HCT116 (cell line): ENCODE measurements around the gene METTL25B. TPM values are rescaled to one million over a fixed set of nuclear protein-coding genes. Genes with fewer than 3 reads are reported as not detected.

Source experiments
- ATAC-seq: fragments of 200-7000 bp; cut with Tn5 transposase; 2 replicates; pipeline ENCODE4 v1.9.1; 2020; ENCODE audit warnings: mild to moderate bottlenecking, moderate library complexity
- BruUV-seq: library from RNA; stranded (reverse); fragments of 400-500 nt; replicated peaks from 2 replicates; lab custom pipeline; 2021; lab: Mats Ljungman, UMichigan
- CTCF ChIA-PET: fragments of 300-600 bp; sonication (Branson Sonifier 250); formaldehyde crosslinking; loops from one replicate; lab custom pipeline; 2021; ENCODE audit warnings: antibody characterized with exemption; lab: Charles Lee
- POLR2A ChIA-PET: fragments of 300-600, 350-600 bp; sonication (Branson Sonifier 250); formaldehyde crosslinking; loops from one replicate; lab custom pipeline; 2021; ENCODE audit warnings: antibody characterized with exemption; lab: Charles Lee
- RAD21 ChIA-PET, 2 experiments: fragments of 300-600 bp; sonication (Branson Sonifier 250); formaldehyde crosslinking; loops; one replicate each; lab custom pipeline; 2023; ENCODE audit warnings: low total read pairs in 2 of 2; ENCODE audit not compliant: uncharacterized antibody in 2 of 2, unreplicated experiment in 2 of 2, low non-redundant PET in 1 of 2; lab: Charles Lee
- DNase-seq: peaks from one replicate; pipeline ENCODE4 v3.0.0-alpha.2; 2010; ENCODE audit warnings: low read depth, low spot score
- H2AFZ ChIP-seq: fragments of 200-600 bp; shearing (Covaris generic), sonication (generic); 2 replicates; pipeline ENCODE4 v1.6.1; 2017; ENCODE audit warnings: low read depth, mixed run types, mixed read lengths, antibody characterized with exemption, low read length; ENCODE audit not compliant: poor library complexity, severe bottlenecking
- H3K27ac ChIP-seq: 2 replicates; pipeline ENCODE4 v1.5.1; 2012; ENCODE audit warnings: low read depth, low read length
- H3K27me3 ChIP-seq: fragments of 200-600 bp; sonication (generic); 2 replicates; pipeline ENCODE4 v1.6.1; 2016; ENCODE audit warnings: mixed run types, low read length, mixed read lengths; ENCODE audit not compliant: insufficient read depth
- H3K36me3 ChIP-seq, 2 experiments: fragments of 200-500 bp in 1 of 2; fragments of 200-600 bp in 1 of 2; sonication (Bioruptor generic) in 1 of 2; sonication (generic) in 1 of 2; 2 replicates each; pipeline versions ENCODE4 v1.5.1 to v1.6.1; 2014 to 2016; ENCODE audit warnings: low read length in 2 of 2, inconsistent platforms in 1 of 2, mixed read lengths in 1 of 2, mixed run types in 1 of 2; ENCODE audit not compliant: insufficient read depth in 2 of 2, control insufficient read depth in 1 of 2
- H3K4me1 ChIP-seq, 2 experiments: fragments of 200-600 bp in 1 of 2; sonication (generic) in 1 of 2; 2 replicates each; pipeline versions ENCODE4 v1.5.1 to v1.6.1; 2012 to 2017; ENCODE audit warnings: low read length in 2 of 2, inconsistent platforms in 1 of 2, mild to moderate bottlenecking in 1 of 2, mixed read lengths in 1 of 2, mixed run types in 1 of 2, moderate library complexity in 1 of 2; ENCODE audit not compliant: insufficient read depth in 2 of 2, control insufficient read depth in 1 of 2
- H3K4me2 ChIP-seq: fragments of 200-600 bp; sonication (generic); 2 replicates; pipeline ENCODE4 v1.6.1; 2017; ENCODE audit warnings: mixed run types, low read length, mixed read lengths
- H3K4me3 ChIP-seq, 2 experiments: fragments of 200-600 bp in 1 of 2; sonication (generic) in 1 of 2; replicated peaks in 1 of 2; 2 replicates each; pipeline ENCODE4 v1.5.1; 2011 to 2016; ENCODE audit warnings: low read length in 2 of 2, control low read depth in 1 of 2, low read depth in 1 of 2, mild to moderate bottlenecking in 1 of 2, mixed read lengths in 1 of 2, mixed run types in 1 of 2
- H3K79me2 ChIP-seq: fragments of 200-600 bp; sonication (generic); 2 replicates; pipeline ENCODE4 v1.6.1; 2017; ENCODE audit warnings: mild to moderate bottlenecking, mixed run types, low read length, moderate library complexity, mixed read lengths; ENCODE audit not compliant: insufficient read depth
- H3K9ac ChIP-seq: fragments of 200-600 bp; sonication (generic); 2 replicates; pipeline ENCODE4 v1.6.1; 2016; ENCODE audit warnings: low read length, mixed read lengths
- H3K9me2 ChIP-seq: fragments of 200-600 bp; sonication (generic), shearing (Covaris generic); 2 replicates; pipeline ENCODE4 v1.6.1; 2017; ENCODE audit warnings: mixed run types, mild to moderate bottlenecking, moderate library complexity; ENCODE audit not compliant: insufficient read depth
- H3K9me3 ChIP-seq, 2 experiments: fragments of 200-500 bp in 1 of 2; fragments of 200-600 bp in 1 of 2; sonication (Bioruptor generic) in 1 of 2; sonication (generic) in 1 of 2; 2 replicates each; pipeline ENCODE4 v1.6.1; 2014 to 2017; ENCODE audit warnings: low read length in 2 of 2, mixed read lengths in 2 of 2, inconsistent platforms in 1 of 2, low read depth in 1 of 2, mild to moderate bottlenecking in 1 of 2, mixed run types in 1 of 2, moderate library complexity in 1 of 2; ENCODE audit not compliant: control insufficient read depth in 1 of 2, insufficient read depth in 1 of 2
- H4K20me1 ChIP-seq: fragments of 200-600 bp; sonication (generic), shearing (Covaris generic); 2 replicates; pipeline ENCODE4 v1.6.1; 2017; ENCODE audit warnings: mixed run types, mild to moderate bottlenecking, moderate library complexity; ENCODE audit not compliant: insufficient read depth
- ATF3 ChIP-seq: IDR thresholded peaks from 2 replicates; pipeline ENCODE4 v1.6.1; 2012
- CBX3 ChIP-seq: IDR thresholded peaks from 2 replicates; pipeline ENCODE4 v1.6.1; 2012; ENCODE audit warnings: low read depth
- CEBPB ChIP-seq: IDR thresholded peaks from 2 replicates; pipeline ENCODE4 v1.6.1; 2012; ENCODE audit warnings: low read depth
- CTCF ChIP-seq, 3 experiments: fragments of 200-600 bp in 1 of 3; sonication (generic) in 1 of 3; IDR thresholded peaks in 2 of 3; conservative IDR thresholded peaks in 1 of 3; 2 replicates each; pipeline ENCODE4 v1.5.1; 2012 to 2017; ENCODE audit warnings: low read depth in 2 of 3, low read length in 2 of 3, antibody characterized with exemption in 1 of 3, borderline replicate concordance in 1 of 3, control low read depth in 1 of 3, mild to moderate bottlenecking in 1 of 3, mixed read lengths in 1 of 3, mixed run types in 1 of 3, moderate library complexity in 1 of 3; ENCODE audit not compliant: insufficient read depth in 1 of 3
- EGR1 ChIP-seq: IDR thresholded peaks from 2 replicates; pipeline ENCODE4 v1.6.1; 2012; ENCODE audit warnings: low read depth
- EZH2 ChIP-seq: fragments of 200-600 bp; sonication (generic); IDR thresholded peaks from 2 replicates; pipeline ENCODE4 v1.6.1; 2017; ENCODE audit warnings: antibody characterized with exemption, mixed run types
- EZH2phosphoT487 ChIP-seq: fragments of 200-600 bp; IDR thresholded peaks from 2 replicates; pipeline ENCODE4 v1.6.1; 2018; ENCODE audit warnings: antibody characterized with exemption, borderline replicate concordance
- JUND ChIP-seq: IDR thresholded peaks from 2 replicates; pipeline ENCODE4 v1.6.1; 2012
- MAX ChIP-seq: IDR thresholded peaks from 2 replicates; pipeline ENCODE4 v1.6.1; 2012
- POLR2A ChIP-seq: IDR thresholded peaks from 2 replicates; pipeline ENCODE4 v1.7.0; 2011; ENCODE audit warnings: borderline replicate concordance; ENCODE audit not compliant: insufficient read depth, insufficient read length; ENCODE audit errors: extremely low read depth
- POLR2AphosphoS5 ChIP-seq: IDR thresholded peaks from 2 replicates; pipeline ENCODE4 v1.6.1; 2011; ENCODE audit warnings: mild to moderate bottlenecking, low read depth, low read length, moderate library complexity
- RAD21 ChIP-seq: IDR thresholded peaks from 2 replicates; pipeline ENCODE4 v1.6.1; 2012; ENCODE audit warnings: low read depth, mild to moderate bottlenecking
- REST ChIP-seq: IDR thresholded peaks from 2 replicates; pipeline ENCODE4 v1.6.1; 2012; ENCODE audit warnings: low read depth
- SIN3A ChIP-seq: IDR thresholded peaks from 2 replicates; pipeline ENCODE4 v1.6.1; 2012; ENCODE audit warnings: low read depth
- SP1 ChIP-seq: IDR thresholded peaks from 2 replicates; pipeline ENCODE4 v1.6.1; 2012; ENCODE audit warnings: low read depth
- SRF ChIP-seq: IDR thresholded peaks from 2 replicates; pipeline ENCODE4 v1.6.1; 2012; ENCODE audit warnings: low read depth
- TCF7L2 ChIP-seq: IDR thresholded peaks from 2 replicates; pipeline ENCODE4 v1.7.0; 2011; ENCODE audit warnings: borderline replicate concordance, inconsistent platforms; ENCODE audit not compliant: insufficient read depth, insufficient read length; ENCODE audit errors: extremely low read depth
- YY1 ChIP-seq: IDR thresholded peaks from 2 replicates; pipeline ENCODE4 v1.6.1; 2011; ENCODE audit warnings: low read length, low read depth, moderate library complexity, mild to moderate bottlenecking; ENCODE audit not compliant: insufficient replicate concordance; ENCODE audit errors: extremely low read depth
- ZBTB33 ChIP-seq: IDR thresholded peaks from 2 replicates; pipeline ENCODE4 v1.6.1; 2011; ENCODE audit warnings: mild to moderate bottlenecking, low read length, moderate library complexity; ENCODE audit not compliant: insufficient replicate concordance; ENCODE audit errors: extremely low read depth
- ZFX ChIP-seq: fragments of 450-650 bp; IDR thresholded peaks from 2 replicates; pipeline ENCODE4 v1.6.1; 2017
- intact Hi-C: fragments of 100-400 bp; cut with micrococcal nuclease; formaldehyde crosslinking; loops from 2 replicates; pipeline ENCODE4 v1.10.0; 2022
- total RNA-seq: library from RNA; stranded (reverse); gene quantifications from one replicate; pipeline ENCODE4 v1.2.1, GENCODE V29; 2021; ENCODE audit not compliant: unreplicated experiment

METTL25B gene
- total RNA-seq, 1 experiment from 2014 or later, result 36.5 TPM

- Histone ChIP-seq H3K27ac (peak overlapping the region; percentile 72), H3K36me3 (no peaks in the 10 kb centered on the region)
- DNase-seq, result no peak
- CTCF ChIA-PET, result interaction anchor here (5.0 to 10.0 kb wide), 4 partner anchors 15 to 198 kb away, joined by 47 to 508 read pairs (median 207); partner anchors contain the start of genes CRABP2, INSRR, ISG20L2 and METTL25B
- TF ChIP-seq EZH2, result no peak
- TF ChIP-seq MAX, result no peak
- no peak for TF ChIP-seq SRF
- TF ChIP-seq EZH2phosphoT487, result no peak
- no peak for TF ChIP-seq EGR1
- no peak for TF ChIP-seq ZFX
- no peak for TF ChIP-seq ATF3
- no peak for TF ChIP-seq CTCF (IDR thresholded peaks at IDR 0.05 in 2 of 3, conservative IDR thresholded peaks at IDR 0.05 in 1 of 3; ENCODE audit: borderline replicate concordance in 1 of 3, insufficient read depth in 1 of 3, low read depth in 2 of 3, low read length in 2 of 3)
- no peak for TF ChIP-seq POLR2AphosphoS5
- TF ChIP-seq ZBTB33, result no peak
- TF ChIP-seq CBX3, result no peak
- TF ChIP-seq SP1, result no peak
- no peak for TF ChIP-seq JUND
- TF ChIP-seq RAD21, result no peak
- no peak for TF ChIP-seq REST
- TF ChIP-seq TCF7L2, result no peak
- TF ChIP-seq POLR2A, result no peak
- TF ChIP-seq CEBPB, result no peak
- TF ChIP-seq SIN3A, result no peak
- TF ChIP-seq YY1, result no peak
- TF ChIP-seq, all 23 proteins: peak for 0
- Histone ChIP-seq H3K9me2 (no peaks in the 10 kb centered on the region), H3K9ac (peak overlapping the region; percentile 55), H3K9me3 (no peaks in the 10 kb centered on the region), H4K20me1 (no peaks in the 10 kb centered on the region), H3K4me2 (peak overlapping the region; percentile 84), H3K27me3 (no peaks in the 10 kb centered on the region), H3K79me2 (no peaks in the 10 kb centered on the region), H3K4me3 (peak overlapping the region; percentile 11 to 37; a peak in 3 of 4 replicates), H2AFZ (no peak overlapping the region), H3K4me1 (peaks cover 55 to 67% of the 10 kb centered on the region in 2 experiments)
- BruUV-seq, result no TSS peak
- ATAC-seq, result peak; percentile 12
- RAD21 ChIA-PET, result interaction anchor here (0.7 to 3.9 kb wide), 3 partner anchors 13 to 14 kb away, joined by 4 to 45 read pairs (median 9); partner anchors contain the start of gene CRABP2 (in 2 of the 2)
- intact Hi-C loops, result no loop called here
- POLR2A ChIA-PET, result interaction anchor here (1.0 to 5.0 kb wide), 4 partner anchors 12 to 35 kb away, joined by 3 to 87 read pairs (median 52); partner anchors contain the start of genes CRABP2, ISG20L2 and METTL25B
These were observed 35.8 kb upstream of the METTL25B start for GRCh38 chr1:156692441-156692924.
